Choroid plexus epithelial cell (primary cell): ENCODE data around the gene PDIA5.

Source experiments
- DNase-seq: peaks from one replicate; pipeline ENCODE4 v3.0.0-alpha.2; 2010; ENCODE audit warnings: low read depth
- H3K4me3 ChIP-seq: 2 replicates; pipeline ENCODE4 v1.5.1; 2011; ENCODE audit warnings: low read depth, mild to moderate bottlenecking, control low read depth, low read length, moderate library complexity
- TF ChIP-seq, protein P1 (sequence below): conservative IDR thresholded peaks from 2 replicates; pipeline ENCODE4 v1.5.1; 2011; ENCODE audit warnings: low read depth, mild to moderate bottlenecking, control low read depth, inconsistent platforms, low read length, moderate library complexity

The PDIA5 gene

GRCh38 chr3:123123716-123124616, 57.1 kb downstream of the PDIA5 start:
- H3K4me3 ChIP-seq = no peak overlapping the region
- TF ChIP-seq, protein P1, sequence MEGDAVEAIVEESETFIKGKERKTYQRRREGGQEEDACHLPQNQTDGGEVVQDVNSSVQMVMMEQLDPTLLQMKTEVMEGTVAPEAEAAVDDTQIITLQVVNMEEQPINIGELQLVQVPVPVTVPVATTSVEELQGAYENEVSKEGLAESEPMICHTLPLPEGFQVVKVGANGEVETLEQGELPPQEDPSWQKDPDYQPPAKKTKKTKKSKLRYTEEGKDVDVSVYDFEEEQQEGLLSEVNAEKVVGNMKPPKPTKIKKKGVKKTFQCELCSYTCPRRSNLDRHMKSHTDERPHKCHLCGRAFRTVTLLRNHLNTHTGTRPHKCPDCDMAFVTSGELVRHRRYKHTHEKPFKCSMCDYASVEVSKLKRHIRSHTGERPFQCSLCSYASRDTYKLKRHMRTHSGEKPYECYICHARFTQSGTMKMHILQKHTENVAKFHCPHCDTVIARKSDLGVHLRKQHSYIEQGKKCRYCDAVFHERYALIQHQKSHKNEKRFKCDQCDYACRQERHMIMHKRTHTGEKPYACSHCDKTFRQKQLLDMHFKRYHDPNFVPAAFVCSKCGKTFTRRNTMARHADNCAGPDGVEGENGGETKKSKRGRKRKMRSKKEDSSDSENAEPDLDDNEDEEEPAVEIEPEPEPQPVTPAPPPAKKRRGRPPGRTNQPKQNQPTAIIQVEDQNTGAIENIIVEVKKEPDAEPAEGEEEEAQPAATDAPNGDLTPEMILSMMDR = no peak
- no peak for DNase-seq

DNA sequence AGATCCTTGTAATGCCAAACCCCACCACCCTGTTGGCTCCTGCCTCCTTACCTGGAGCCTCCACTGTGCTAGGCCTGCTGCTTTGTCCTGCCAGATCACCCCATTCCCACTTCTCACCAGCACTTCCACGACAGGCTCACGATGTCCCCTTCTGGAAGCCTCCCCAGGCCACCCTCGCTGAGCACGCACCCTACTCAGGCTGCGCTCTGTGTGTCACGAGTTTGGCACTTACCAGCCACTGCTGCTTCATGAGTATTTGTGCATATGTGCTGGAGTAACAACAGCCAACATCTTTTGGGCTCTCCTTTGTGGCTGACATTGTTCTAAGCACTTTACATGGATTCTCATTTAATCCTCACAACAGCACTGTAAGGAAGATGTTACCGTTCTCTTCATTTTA, 58.1 kb downstream of the PDIA5 start:
- DNase-seq = no peak
- TF ChIP-seq, protein P1 = no peak
- H3K4me3 ChIP-seq = no peak overlapping the region

- no peak for DNase-seq
- H3K4me3 ChIP-seq = no peak overlapping the region
- TF ChIP-seq, protein P1 = no peak
Observed at GRCh38 chr3:123126031-123126430, 59.2 kb downstream of the PDIA5 start.

DNA sequence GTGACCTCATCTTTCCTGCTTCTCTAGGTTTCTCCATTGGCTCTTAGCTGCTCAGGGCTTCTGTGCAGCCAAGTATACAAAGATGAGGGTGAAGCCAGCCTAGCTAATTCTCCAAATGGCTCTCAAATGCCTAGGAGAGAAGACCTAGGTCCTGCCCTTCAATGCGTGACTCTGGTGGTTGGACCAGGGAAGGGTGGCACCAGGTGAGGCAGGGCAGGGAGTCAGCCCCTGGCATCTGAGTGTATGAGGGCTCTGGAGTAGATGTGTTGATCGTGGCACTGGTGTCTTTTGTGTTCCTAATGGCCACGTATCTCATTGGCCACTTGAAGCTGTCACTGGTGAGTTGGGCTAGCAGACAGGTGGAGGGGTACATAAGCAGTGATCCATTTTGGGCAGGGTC, 59.8 kb downstream of the PDIA5 start:
- no peak for DNase-seq
- no peak overlapping the region for H3K4me3 ChIP-seq
- TF ChIP-seq, protein P1 = no peak

GRCh38 chr3:123129092-123129491, 62.3 kb downstream of the PDIA5 start:
- DNase-seq = no peak

DNA sequence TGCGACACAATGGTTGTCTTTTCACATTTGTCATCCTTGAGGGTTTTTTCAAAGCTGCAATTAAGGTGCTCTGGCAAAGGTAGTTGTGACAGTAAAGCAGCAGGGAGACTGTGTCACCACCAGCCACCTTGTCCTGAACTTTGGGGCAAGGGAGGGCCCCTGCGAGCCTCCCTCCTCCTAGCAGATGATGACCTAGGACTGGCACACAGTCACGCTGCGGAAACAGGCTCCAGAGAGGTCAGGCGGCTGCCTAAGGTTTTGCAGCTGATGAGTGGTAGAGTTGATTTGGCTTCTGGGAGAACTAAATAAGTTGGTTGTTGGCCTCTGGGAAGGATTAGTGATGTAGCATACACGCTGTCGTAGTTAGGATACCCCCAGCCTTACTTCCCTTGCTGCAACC, 62.7 kb downstream of the PDIA5 start:
- TF ChIP-seq, protein P1 = no peak
- DNase-seq = no peak
- no peak overlapping the region for H3K4me3 ChIP-seq

More at GRCh38 chr3:123129092-123129491, 62.3 kb downstream of the PDIA5 start:
- H3K4me3 ChIP-seq = no peak overlapping the region
- TF ChIP-seq, protein P1 = no peak
